Measurements from ENCODE around the gene KPNA1. TPM values are rescaled to one million over a fixed set of nuclear protein-coding genes. Genes with fewer than 3 reads are reported as not detected.
A peak's percentile ranks its signal among the peaks of the same experiment; 100 is the strongest.
"Not testable (repeated sequence)": the region's sequence is repeated elsewhere in the genome, so short reads cannot be mapped to it uniquely, and the experiment has no call there.

KPNA1 gene
- total RNA-seq, 6 experiments from 2014 or later = 93.5 to 105 (median 98.1) TPM

DNA sequence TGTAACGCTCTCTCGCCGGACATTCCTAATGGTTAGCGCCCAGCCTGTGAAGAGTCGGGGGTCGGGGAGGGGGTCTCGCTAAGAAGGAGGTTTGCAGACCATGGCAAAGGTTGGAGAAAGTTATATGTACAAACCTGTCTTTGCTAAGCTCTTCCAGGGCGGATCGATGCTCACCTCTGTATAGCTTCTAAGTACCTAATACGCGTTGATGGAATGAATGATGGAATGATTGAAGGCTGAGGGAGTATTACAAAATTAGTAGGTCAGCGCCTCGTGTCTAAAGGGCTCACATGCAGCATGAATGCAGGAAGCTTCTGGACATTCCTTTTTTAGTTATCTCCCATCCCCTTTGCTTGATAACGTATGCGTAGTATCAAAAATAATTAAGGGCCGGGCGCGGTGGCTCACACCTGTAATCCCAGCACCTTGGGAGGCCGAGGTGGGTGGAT lies 305 bp upstream of the KPNA1 start:
- Mint-ChIP-seq H3K36me3 (ENCODE audit: low read depth) (peaks cover 13% of the 10 kb centered on the region; the same call in 1 of the 2 replicates), H3K9me3 (no peaks in the 10 kb centered on the region), H3K27me3 (ENCODE audit: insufficient read depth) (no peaks in the 10 kb centered on the region), H3K4me1 (ENCODE audit: low read depth) (peaks cover 38% of the 10 kb centered on the region), H3K27ac (peak overlapping the region; percentile 85), H3K4me3 (peak overlapping the region; percentile 90)
- TF ChIP-seq, protein P1, sequence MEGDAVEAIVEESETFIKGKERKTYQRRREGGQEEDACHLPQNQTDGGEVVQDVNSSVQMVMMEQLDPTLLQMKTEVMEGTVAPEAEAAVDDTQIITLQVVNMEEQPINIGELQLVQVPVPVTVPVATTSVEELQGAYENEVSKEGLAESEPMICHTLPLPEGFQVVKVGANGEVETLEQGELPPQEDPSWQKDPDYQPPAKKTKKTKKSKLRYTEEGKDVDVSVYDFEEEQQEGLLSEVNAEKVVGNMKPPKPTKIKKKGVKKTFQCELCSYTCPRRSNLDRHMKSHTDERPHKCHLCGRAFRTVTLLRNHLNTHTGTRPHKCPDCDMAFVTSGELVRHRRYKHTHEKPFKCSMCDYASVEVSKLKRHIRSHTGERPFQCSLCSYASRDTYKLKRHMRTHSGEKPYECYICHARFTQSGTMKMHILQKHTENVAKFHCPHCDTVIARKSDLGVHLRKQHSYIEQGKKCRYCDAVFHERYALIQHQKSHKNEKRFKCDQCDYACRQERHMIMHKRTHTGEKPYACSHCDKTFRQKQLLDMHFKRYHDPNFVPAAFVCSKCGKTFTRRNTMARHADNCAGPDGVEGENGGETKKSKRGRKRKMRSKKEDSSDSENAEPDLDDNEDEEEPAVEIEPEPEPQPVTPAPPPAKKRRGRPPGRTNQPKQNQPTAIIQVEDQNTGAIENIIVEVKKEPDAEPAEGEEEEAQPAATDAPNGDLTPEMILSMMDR (IDR thresholded peaks at IDR 0.05) = no peak
- no peak for DNase-seq

DNA sequence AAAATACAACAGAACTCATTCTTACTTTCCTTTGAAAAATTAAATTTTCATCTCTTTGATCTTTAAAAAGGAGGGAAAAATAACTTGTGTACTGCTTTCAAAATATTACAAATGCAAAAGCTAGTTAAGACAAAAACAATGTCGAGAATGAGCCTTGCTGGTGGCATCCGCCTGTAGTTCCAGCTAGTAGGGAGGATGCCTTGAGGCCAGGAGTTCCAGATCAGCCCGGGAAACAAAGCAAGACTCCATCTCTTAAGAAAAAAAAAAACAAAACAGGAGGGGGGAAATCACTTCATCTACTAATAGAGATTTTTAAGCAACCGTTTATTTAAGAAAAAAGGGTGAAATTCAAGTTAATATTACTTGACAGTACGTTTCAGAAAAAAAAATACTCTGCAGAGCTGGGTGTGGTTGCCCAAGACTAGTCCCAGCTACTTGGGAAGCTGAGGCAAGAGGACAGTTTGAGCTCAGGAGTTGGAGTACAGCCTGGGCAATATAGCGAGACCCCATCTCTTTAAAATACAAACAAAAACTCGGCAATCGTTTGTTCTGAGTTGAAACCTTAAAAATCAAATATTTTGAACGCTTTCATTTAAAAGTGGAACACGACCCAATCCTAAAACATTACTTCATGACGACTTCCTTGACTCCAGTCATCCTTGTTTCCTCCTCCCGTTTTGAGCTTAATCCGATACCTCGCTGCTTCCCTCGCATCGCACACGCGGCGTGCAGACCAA lies 1.2 kb downstream of the KPNA1 start:
- peak overlapping the region; percentile 85 for H3K27ac Mint-ChIP-seq
- H3K9me3 Mint-ChIP-seq = no peaks in the 10 kb centered on the region
- H3K36me3 Mint-ChIP-seq (ENCODE audit: low read depth) = peaks cover 15% of the 10 kb centered on the region; the same call in 1 of the 2 replicates
- no peak for DNase-seq
- TF ChIP-seq, protein P1 (IDR thresholded peaks at IDR 0.05) = no peak
- peak overlapping the region; percentile 90 for H3K4me3 Mint-ChIP-seq
- peaks cover 53% of the 10 kb centered on the region for H3K4me1 Mint-ChIP-seq (ENCODE audit: low read depth)
- H3K27me3 Mint-ChIP-seq (ENCODE audit: insufficient read depth) = no peaks in the 10 kb centered on the region

DNA sequence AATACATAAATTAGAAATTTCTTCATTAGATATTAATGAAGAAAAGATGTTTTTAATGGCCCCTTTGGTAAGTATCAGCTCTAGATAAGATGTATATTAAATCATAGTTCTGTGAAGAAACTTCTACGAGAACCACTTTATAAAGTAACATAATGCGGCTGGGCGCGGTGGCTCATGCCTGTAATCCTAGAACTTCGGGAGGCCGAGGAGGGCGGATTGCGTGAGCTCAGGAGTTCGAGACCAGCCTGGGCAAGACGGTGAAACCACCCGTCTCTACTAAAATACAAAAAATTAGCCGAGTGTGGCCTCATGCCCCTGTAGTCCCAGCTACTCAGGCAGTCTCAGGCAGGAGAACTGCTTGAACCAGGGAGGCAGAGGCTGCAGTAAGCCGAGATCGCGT lies 2.5 kb downstream of the KPNA1 start:
- DNase-seq = no peak
- Mint-ChIP-seq H3K27me3 (ENCODE audit: insufficient read depth) (no peaks in the 10 kb centered on the region), H3K27ac (no peak overlapping the region), H3K4me3 (0 out of 2 replicates have a peak overlapping the region, but pooled peaks have one; percentile 9), H3K4me1 (ENCODE audit: low read depth) (peaks cover 57% of the 10 kb centered on the region), H3K36me3 (ENCODE audit: low read depth) (peaks cover 15% of the 10 kb centered on the region; the same call in 1 of the 2 replicates), H3K9me3 (no peaks in the 10 kb centered on the region)
- TF ChIP-seq, protein P1 (IDR thresholded peaks at IDR 0.05) = no peak

DNA sequence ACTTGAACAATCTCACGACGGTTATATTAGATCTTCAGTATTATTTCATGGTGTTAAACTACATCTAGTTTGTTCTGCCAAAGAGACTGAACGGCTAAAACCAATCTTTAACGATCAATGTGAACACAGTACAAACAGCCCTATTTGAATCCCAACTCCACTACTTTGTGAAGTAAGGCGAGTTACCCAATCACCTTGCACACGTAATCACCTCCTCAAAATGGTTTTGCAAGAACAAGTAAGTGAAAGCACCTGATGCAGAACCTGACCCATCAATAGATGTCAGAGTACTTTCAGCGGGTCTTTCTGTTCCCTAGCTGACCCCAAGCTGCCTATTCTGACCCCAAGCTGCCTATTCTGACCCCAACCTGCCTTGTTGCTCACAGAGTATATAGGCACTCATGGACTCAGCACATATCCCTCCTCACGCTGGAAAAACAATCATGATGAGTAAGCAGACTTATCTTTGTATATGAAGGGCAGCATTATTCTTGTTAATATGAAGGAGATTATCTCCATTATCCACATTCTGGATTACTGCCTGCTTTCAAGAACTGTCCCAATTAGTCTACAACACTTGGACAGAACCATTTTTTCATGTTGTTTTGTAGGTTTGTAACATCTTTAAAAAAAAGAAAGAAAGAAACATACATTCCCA lies 3.7 kb downstream of the KPNA1 start:
- Mint-ChIP-seq H3K36me3 (ENCODE audit: low read depth) (peaks cover 19% of the 10 kb centered on the region; the same call in 1 of the 2 replicates), H3K4me3 (no peak overlapping the region), H3K27me3 (ENCODE audit: insufficient read depth) (no peaks in the 10 kb centered on the region), H3K9me3 (no peaks in the 10 kb centered on the region), H3K4me1 (ENCODE audit: low read depth) (peaks cover 63% of the 10 kb centered on the region), H3K27ac (peak overlapping the region; percentile 10; the same call in 1 of the 2 replicates)
- no peak for DNase-seq
- TF ChIP-seq, protein P1 (IDR thresholded peaks at IDR 0.05) = no peak

DNA sequence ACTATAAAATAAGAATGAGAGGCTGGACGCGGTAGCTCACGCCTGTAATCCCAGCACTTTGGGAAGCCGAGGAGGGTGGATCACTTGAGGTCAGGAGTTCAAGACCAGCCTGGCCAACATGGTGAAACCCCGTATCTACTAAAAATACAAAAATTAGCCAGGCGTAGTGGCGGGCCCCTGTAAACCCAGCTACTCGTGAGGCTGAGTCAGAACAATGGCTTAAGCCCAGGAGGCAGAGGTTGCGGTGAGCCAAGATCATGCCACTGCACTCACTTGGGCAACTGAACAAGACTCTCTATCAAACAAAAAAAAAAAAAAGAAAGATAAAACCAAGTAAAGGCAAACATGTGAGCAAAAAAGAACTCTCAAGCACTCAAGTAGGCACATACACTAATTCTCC lies 5.8 kb downstream of the KPNA1 start:
- not testable (repeated sequence) for DNase-seq; H3K27ac Mint-ChIP-seq; H3K27me3 Mint-ChIP-seq (ENCODE audit: insufficient read depth); H3K9me3 Mint-ChIP-seq; H3K4me3 Mint-ChIP-seq
- H3K36me3 Mint-ChIP-seq (ENCODE audit: low read depth) = peaks cover 26% of the 10 kb centered on the region
- H3K4me1 Mint-ChIP-seq (ENCODE audit: low read depth) = peaks cover 74% of the 10 kb centered on the region
